ENCODE data around the gene DNAJC7.
"Not testable (repeated sequence)": the region's sequence is repeated elsewhere in the genome, so short reads cannot be mapped to it uniquely, and the experiment has no call there.

Gene DNAJC7

GRCh38 chr17:42012363-42012762 lies 4.9 kb downstream of the DNAJC7 start:
- not testable (repeated sequence) for DNase-seq (ENCODE audit: low read depth in 3 of 3)

- DNase-seq (ENCODE audit: low read depth in 3 of 3): no peak
Observed at GRCh38 chr17:42010898-42011516, 6.2 kb downstream of the DNAJC7 start.

- DNase-seq (ENCODE audit: low read depth in 3 of 3): not testable (repeated sequence)
Observed at GRCh38 chr17:42010266-42010680, 7.0 kb downstream of the DNAJC7 start.

- no peak for DNase-seq (ENCODE audit: low read depth in 3 of 3)
Observed at GRCh38 chr17:42009170-42009569, 8.1 kb downstream of the DNAJC7 start.

GRCh38 chr17:42005166-42005565 lies 12.1 kb downstream of the DNAJC7 start:
- DNase-seq (ENCODE audit: low read depth in 3 of 3): no peak

- DNase-seq (ENCODE audit: low read depth in 3 of 3): no peak
Observed at GRCh38 chr17:42002792-42003301, 14.4 kb downstream of the DNAJC7 start.

- DNase-seq (ENCODE audit: low read depth in 3 of 3): no peak
Observed at GRCh38 chr17:42002175-42002791, 15.0 kb downstream of the DNAJC7 start.

GRCh38 chr17:42001729-42002128 lies 15.5 kb downstream of the DNAJC7 start:
- DNase-seq (ENCODE audit: low read depth in 3 of 3): no peak

GRCh38 chr17:42000413-42001133 lies 16.7 kb downstream of the DNAJC7 start:
- DNase-seq (ENCODE audit: low read depth in 3 of 3): no peak

GRCh38 chr17:41998497-41998896 lies 18.7 kb downstream of the DNAJC7 start:
- no peak for DNase-seq (ENCODE audit: low read depth in 3 of 3)

GRCh38 chr17:41996855-41997164 lies 20.4 kb downstream of the DNAJC7 start:
- no peak for DNase-seq (ENCODE audit: low read depth in 3 of 3)

GRCh38 chr17:41992576-41992975 lies 24.7 kb downstream of the DNAJC7 start:
- no peak for DNase-seq (ENCODE audit: low read depth in 3 of 3)

- DNase-seq (ENCODE audit: low read depth in 3 of 3): no peak
Observed at GRCh38 chr17:41989702-41990419, 27.4 kb downstream of the DNAJC7 start.

GRCh38 chr17:41988418-41988817 lies 28.8 kb downstream of the DNAJC7 start:
- DNase-seq (ENCODE audit: low read depth in 3 of 3): no peak

GRCh38 chr17:41987642-41988041 lies 29.6 kb downstream of the DNAJC7 start:
- DNase-seq (ENCODE audit: low read depth in 3 of 3): no peak

- no peak for DNase-seq (ENCODE audit: low read depth in 3 of 3)
Observed at GRCh38 chr17:41986634-41987033, 30.6 kb downstream of the DNAJC7 start.

- DNase-seq (ENCODE audit: low read depth in 3 of 3): no peak
Observed at GRCh38 chr17:41985919-41986318, 31.3 kb downstream of the DNAJC7 start.

- DNase-seq (ENCODE audit: low read depth in 3 of 3): no peak
Observed at GRCh38 chr17:41984454-41984853, 32.8 kb downstream of the DNAJC7 start.

GRCh38 chr17:41982026-41982760 lies 35.0 kb downstream of the DNAJC7 start:
- DNase-seq (ENCODE audit: low read depth in 3 of 3): no peak

GRCh38 chr17:41977991-41978390 lies 39.2 kb downstream of the DNAJC7 start:
- no peak for DNase-seq (ENCODE audit: low read depth in 3 of 3)

GRCh38 chr17:41976142-41976768 lies 41.0 kb downstream of the DNAJC7 start:
- no peak for DNase-seq (ENCODE audit: low read depth in 3 of 3)

Data from stimulated activated CD4-positive, alpha-beta T cell treated with anti-CD3 and anti-CD28 coated beads, TNF-alpha, amount 100 ng/mL, for 48 hours (primary cell).